Stimulated activated CD4-positive, alpha-beta T cell treated with anti-CD3 and anti-CD28 coated beads, Interleukin-1b, Interleukin-23, amount 100 ng/mL, for 4 hours (primary cell): Measurements from ENCODE around the gene SMCR8.
A peak's percentile ranks its signal among the peaks of the same experiment; 100 is the strongest.
"Not testable (repeated sequence)": the region's sequence is repeated elsewhere in the genome, so short reads cannot be mapped to it uniquely, and the experiment has no call there.

Experiments used
- DNase-seq, 2 donors: peaks; one replicate each; pipeline ENCODE4 v3.0.0-alpha.2; 2020; ENCODE audit warnings: low read depth in 2 of 2

SMCR8 gene

DNA sequence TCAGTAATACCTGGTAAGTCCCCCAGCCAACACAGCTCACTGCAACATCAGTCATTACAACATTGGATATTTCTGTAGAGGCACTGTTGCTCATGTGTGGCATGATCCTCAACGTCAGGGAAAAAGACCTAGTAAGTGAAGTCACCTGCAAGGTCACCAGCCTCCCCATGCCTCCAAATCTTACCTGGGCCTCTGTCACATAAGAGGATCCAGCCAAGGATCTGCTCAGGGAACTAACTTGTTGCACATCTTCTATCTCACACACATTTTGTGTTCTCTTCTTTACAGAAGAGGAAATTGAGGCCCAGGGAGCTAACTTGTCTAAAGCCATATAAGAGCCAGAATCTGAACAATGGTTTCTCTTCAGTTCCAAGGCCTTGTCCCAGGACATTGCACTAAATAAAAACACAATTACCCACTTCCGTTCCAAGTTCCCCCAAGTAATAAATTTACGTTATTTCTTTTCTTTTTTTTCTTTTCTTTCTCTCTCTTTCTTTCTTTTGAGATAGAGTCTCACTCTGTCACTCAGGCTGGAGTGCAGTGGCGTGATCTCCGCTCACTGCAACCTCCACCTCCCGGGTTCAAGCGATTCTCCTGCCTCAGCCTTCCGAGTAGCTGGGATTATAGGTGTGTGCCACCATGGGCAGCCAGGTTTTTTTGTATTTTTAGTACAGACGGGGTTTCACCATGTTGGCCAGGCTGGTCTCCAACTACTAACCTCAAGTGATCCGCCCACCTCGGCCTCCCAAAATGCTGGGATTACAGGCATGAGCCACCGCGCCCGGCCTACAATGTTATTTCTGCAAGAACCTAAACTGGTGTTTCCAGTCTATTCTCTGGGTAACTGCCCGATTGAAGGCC lies 47.0 kb downstream of the SMCR8 start:
- DNase-seq, result no peak

- DNase-seq, result no peak
Observed at GRCh38 chr17:18362698-18363100, 47.6 kb downstream of the SMCR8 start.

DNA sequence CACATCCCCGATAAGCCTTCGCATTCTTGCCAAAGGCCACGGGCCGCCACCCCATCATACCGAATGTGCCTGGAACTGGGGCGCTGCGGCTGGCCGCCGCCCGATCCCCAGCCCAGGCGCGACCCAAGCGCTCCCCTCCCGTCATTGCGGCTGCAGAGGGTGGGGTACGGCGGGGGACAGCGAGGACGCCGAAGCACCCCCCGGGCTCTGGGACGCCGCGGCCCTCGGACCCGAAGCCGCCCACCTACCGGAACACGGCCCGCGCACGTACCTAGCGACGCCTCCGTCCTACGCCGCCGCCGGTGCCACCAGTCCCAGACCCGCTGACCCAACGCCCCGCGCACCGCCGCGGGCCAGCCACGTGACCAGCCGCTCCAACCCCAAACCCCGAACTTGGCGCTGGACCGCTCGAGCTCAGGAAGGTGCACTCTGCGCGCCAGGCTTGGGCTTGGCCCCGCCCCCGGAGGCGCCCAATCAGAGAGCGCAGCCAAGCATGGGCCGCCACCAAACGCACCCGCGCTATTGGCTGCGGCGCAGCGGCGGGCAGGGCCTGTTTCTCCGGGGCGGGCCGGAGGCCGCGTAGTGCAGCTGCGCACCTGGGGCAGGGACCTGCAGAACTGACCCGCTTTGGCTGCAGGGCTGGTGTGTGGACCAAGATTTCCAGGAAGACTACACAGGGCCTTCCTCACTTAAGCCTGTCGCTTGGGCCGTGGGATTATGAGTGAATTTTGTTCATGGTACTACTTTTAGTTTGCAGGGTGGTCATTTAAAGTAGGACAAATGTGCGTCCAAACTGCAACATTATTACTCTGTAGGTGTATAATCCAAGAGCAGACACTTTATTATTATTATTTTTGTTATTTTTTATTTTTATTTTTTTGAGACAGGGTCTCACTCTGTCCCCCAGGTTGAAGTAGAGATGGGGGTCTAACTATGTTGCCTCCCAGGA lies 48.3 kb downstream of the SMCR8 start, which contains the start of gene SHMT1:
Gene SHMT1 (minus strand): TSS at position 450 of the 949 bp plus-strand sequence. CDS start 7,569 bp downstream, outside the sequence.
- DNase-seq, result peak; percentile 82 to 89

- DNase-seq, result no peak
Observed at GRCh38 chr17:18364166-18364565, 49.1 kb downstream of the SMCR8 start.

- DNase-seq, result no peak
Observed at GRCh38 chr17:18368946-18369345, 53.9 kb downstream of the SMCR8 start.

GRCh38 chr17:18370761-18371160 lies 55.7 kb downstream of the SMCR8 start:
- DNase-seq, result no peak

DNA sequence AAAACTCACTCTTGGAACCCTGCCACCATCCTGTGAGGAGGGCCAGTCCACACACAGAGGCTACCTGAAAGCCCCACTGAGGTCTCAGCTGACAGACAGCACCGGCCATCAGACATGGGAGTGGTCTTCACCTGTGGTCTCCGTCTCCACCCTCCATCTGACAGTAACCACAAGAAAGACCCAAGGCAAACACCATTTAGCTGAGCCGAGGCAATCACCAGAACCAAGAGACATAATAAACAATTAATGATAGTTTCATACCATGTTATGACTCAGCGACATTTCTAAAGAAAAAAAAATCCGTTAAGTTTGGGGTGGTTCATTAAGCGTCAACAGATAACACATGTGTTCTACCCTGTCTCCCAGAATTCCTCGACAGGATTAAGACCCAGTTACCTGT lies 56.4 kb downstream of the SMCR8 start:
- no peak for DNase-seq

- DNase-seq, result not testable (repeated sequence)
Observed at GRCh38 chr17:18373181-18373580, 58.1 kb downstream of the SMCR8 start.

DNA sequence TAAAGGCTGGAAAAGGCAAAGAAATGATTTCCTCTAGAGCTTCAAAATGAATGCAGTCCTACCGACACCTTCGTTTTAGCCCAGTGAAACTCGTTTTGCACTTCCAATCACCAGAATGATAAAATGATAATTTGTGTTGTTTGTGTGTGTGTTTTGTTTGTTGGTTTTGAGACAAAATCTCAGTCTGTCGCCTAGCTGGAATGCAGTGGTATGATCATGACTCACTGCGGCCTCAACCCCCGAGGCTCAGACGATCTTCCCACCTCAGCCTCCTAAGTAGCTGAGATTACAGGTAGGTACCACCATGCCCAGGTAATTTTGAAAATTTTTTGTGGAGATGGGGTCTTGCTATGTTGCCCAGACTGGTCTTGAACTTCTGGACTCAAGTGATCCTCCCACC lies 59.1 kb downstream of the SMCR8 start:
- DNase-seq, result no peak
